ENCODE data around the gene NR2F6. TPM values are rescaled to one million over a fixed set of nuclear protein-coding genes. Genes with fewer than 3 reads are reported as not detected.

NR2F6 gene
- total and polyA plus RNA-seq, 2 experiments from 2014 or later, result 64.0 to 209 TPM

- H3K27ac ChIP-seq (ENCODE audit: low read depth), result peak overlapping the region; percentile 90
- no peak overlapping the region for H2AFZ ChIP-seq
Observed at GRCh38 chr19:17266026-17266425, 20.3 kb upstream of the NR2F6 start.

More at GRCh38 chr19:17266026-17266425, 20.3 kb upstream of the NR2F6 start:
- H3K4me1 Mint-ChIP-seq, result peaks cover 21% of the 10 kb centered on the region
- no peak overlapping the region for H3K4me3 ChIP-seq
- H4K20me1 ChIP-seq (replicated peaks; ENCODE audit: insufficient read depth), result no peaks in the 10 kb centered on the region
- H3K4me3 Mint-ChIP-seq, result no peak overlapping the region
- H3K4me2 ChIP-seq, result no peak overlapping the region
- H3F3A ChIP-seq (replicated peaks; ENCODE audit: low read depth), result peaks cover 2% of the 10 kb centered on the region; the same call in 1 of the 2 replicates
- peaks cover 26% of the 10 kb centered on the region for H3K36me3 Mint-ChIP-seq (ENCODE audit: low read depth)
- H3K79me2 ChIP-seq (replicated peaks; ENCODE audit: insufficient read depth), result peaks cover 12% of the 10 kb centered on the region; the same call in 1 of the 2 replicates
- peaks cover 6% of the 10 kb centered on the region; the same call in 2 of the 3 replicates for H3K9me3 Mint-ChIP-seq
- peaks cover 23% of the 10 kb centered on the region for H3K27me3 Mint-ChIP-seq (ENCODE audit: insufficient read depth, low read depth, poor library complexity)
- H3K27ac Mint-ChIP-seq, result no peak overlapping the region
- DNase-seq (ENCODE audit: low spot score), result no peak
- H3K9me2 ChIP-seq (ENCODE audit: insufficient read depth), result no peaks in the 10 kb centered on the region
- H3K36me3 ChIP-seq (ENCODE audit: insufficient read depth), result peaks cover 4% of the 10 kb centered on the region; the same call in 1 of the 2 replicates
- H3K4me1 ChIP-seq (ENCODE audit: insufficient read depth), result 0 out of 2 replicates have a peak, but pooled peaks cover 5% of the 10 kb centered on the region
- H3K27me3 ChIP-seq (ENCODE audit: insufficient read depth), result no peaks in the 10 kb centered on the region
- TF ChIP-seq EZH2 (IDR thresholded peaks at IDR 0.05; ENCODE audit: low read depth, unreplicated experiment) (no peak), POLR2AphosphoS5 (IDR thresholded peaks at IDR 0.05; ENCODE audit: low read depth) (no peak), CREB1 (CRISPR knock-in tag; IDR thresholded peaks at IDR 0.05; ENCODE audit: low read depth) (no peak), CTCF (conservative IDR thresholded peaks at IDR 0.05; ENCODE audit: low read depth in 2 of 2) (no peak), REST (IDR thresholded peaks at IDR 0.05; ENCODE audit: unreplicated experiment) (no peak), ETS1 (IDR thresholded peaks at IDR 0.05) (no peak), NANOG (IDR thresholded peaks at IDR 0.05; ENCODE audit: borderline replicate concordance) (no peak), STAT1 (IDR thresholded peaks at IDR 0.05; ENCODE audit: unreplicated experiment) (no peak), ZNF114 (CRISPR knock-in tag; IDR thresholded peaks at IDR 0.05) (no peak), ZNF462 (CRISPR knock-in tag; IDR thresholded peaks at IDR 0.05) (no peak), EZH2phosphoT487 (IDR thresholded peaks at IDR 0.05; ENCODE audit: unreplicated experiment) (no peak), JUNB (IDR thresholded peaks at IDR 0.05; ENCODE audit: unreplicated experiment) (no peak), ZNF331 (CRISPR knock-in tag; IDR thresholded peaks at IDR 0.05; ENCODE audit: low read depth) (no peak)
- ATAC-seq, result no peak

All from GM23338 (cell line).